ENCODE results near the gene MAP3K5. TPM values are rescaled to one million over a fixed set of nuclear protein-coding genes. Genes with fewer than 3 reads are reported as not detected.

The MAP3K5 gene
- total RNA-seq, 2 experiments from 2014 or later: 18.3 to 19.8 TPM

DNA sequence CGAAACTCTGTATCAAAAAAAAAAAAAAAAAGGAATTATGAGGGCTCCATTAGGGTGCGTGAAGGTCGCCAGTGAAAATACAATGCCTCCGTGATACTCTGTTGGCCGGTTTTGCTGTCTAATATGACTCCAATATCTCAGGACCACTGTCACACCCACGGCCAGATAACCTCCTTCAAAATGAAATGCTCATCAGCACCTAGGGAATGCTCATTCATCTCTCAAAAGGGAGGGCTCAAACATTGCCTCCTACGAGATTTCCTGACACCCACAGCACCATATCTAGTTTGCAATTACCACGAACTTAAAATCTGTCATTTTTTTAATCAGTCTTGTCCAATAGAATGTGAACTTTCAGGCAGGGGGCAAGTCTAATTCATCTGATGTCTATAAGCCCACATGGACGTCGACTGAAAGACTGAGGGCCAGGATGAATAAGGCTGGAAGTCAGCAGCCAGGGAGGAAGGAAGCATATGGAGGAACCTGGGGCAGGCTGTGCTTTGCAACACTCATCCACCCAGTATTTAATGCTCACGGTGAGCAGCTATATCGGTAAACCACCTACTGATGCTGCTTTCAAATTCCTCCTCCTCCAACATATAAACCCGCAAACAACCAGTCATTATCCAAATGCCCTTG lies 42.8 kb downstream of the MAP3K5 start:
- no peak overlapping the region for H3K27ac Mint-ChIP-seq
- H3K4me3 Mint-ChIP-seq: no peak overlapping the region
- H3K4me1 Mint-ChIP-seq: peaks cover 48% of the 10 kb centered on the region
- POLR2A ChIA-PET: no interaction called here
- DNase-seq (no peak), ATAC-seq (ENCODE audit: low read depth) (no peak)
- no peaks in the 10 kb centered on the region for H3K27me3 Mint-ChIP-seq
- H3K9me3 Mint-ChIP-seq: no peaks in the 10 kb centered on the region
- H3K36me3 Mint-ChIP-seq: peaks cover 13% of the 10 kb centered on the region

DNA sequence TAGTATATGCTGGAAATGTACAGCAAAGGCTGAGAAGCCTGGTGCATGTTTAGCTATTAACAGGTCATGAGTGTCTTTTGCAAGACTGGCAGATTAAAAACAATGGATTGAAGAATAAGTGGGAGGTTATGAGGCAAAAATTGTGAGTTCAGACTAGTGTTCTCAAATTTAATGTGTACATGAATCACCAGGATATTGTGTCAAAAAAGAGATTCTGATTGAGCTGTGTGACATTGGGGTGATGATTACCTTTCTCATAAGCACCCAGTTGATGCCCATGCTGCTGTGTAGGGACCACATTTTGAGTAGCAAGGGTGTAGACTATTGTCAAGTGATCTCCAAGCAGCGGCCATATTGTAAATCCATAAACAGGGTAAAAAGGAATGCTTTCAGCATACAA lies 44.8 kb downstream of the MAP3K5 start:
- ATAC-seq (ENCODE audit: low read depth) (no peak), DNase-seq (no peak)
- Mint-ChIP-seq H3K27me3 (peaks cover 3% of the 10 kb centered on the region), H3K4me3 (no peak overlapping the region), H3K4me1 (peaks cover 32% of the 10 kb centered on the region), H3K9me3 (no peaks in the 10 kb centered on the region), H3K27ac (no peak overlapping the region), H3K36me3 (peaks cover 13% of the 10 kb centered on the region)
- POLR2A ChIA-PET: interaction anchor here (1.2 kb wide), 1 partner anchor 9 kb away, joined by 3 read pairs; no protein-coding TSS in a partner anchor

DNA sequence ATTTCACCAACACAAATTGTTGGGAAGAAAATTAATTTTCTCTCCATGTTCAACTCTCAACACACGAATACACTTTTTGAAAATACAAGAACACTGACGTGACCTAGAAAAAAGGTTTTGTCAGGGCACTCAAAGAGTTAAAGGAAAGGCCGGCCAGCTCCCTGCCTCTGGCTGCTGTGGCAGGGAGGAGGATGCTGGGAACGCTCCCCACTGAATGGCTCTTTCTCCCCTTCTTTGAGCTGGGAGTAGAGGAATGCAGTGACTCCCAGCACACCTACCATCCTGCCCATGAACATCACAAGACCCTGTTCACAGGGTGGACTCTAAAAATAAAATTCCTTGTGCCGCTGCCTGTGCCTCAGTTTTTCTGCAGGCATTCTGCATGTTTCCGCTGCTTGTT lies 47.0 kb downstream of the MAP3K5 start:
- no peak overlapping the region for H3K27ac Mint-ChIP-seq
- H3K4me3 Mint-ChIP-seq: no peak overlapping the region
- peaks cover 14% of the 10 kb centered on the region for H3K4me1 Mint-ChIP-seq
- POLR2A ChIA-PET: interaction anchor here (0.9 kb wide), 1 partner anchor 47 kb away, joined by 4 read pairs; the partner anchor contains the start of gene MAP3K5
- ATAC-seq (ENCODE audit: low read depth) (no peak), DNase-seq (no peak)
- peaks cover 16% of the 10 kb centered on the region for H3K36me3 Mint-ChIP-seq
- H3K9me3 Mint-ChIP-seq: no peaks in the 10 kb centered on the region
- peaks cover 3% of the 10 kb centered on the region for H3K27me3 Mint-ChIP-seq

DNA sequence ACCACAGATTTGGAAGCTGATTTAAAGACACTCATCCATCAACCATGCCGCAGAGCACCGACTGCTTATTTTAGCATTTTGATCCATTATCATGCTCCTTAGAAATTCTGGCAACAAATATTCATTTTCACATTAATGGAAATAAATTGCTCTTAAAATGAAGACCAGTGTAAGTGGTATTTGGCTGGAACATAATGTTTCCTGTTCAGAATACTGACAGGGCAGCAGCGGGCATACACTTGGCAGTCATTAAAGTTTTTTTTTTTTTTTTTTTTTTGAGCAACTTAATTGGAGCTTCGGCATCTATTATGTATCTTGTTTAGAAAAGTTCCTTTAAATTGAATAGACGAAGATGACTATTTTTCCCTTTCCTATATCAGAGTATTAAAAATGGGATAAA lies 47.4 kb downstream of the MAP3K5 start:
- Mint-ChIP-seq H3K9me3 (no peaks in the 10 kb centered on the region), H3K27me3 (peaks cover 3% of the 10 kb centered on the region), H3K4me1 (peaks cover 12% of the 10 kb centered on the region), H3K36me3 (peaks cover 16% of the 10 kb centered on the region), H3K27ac (no peak overlapping the region), H3K4me3 (no peak overlapping the region)
- no peak for ATAC-seq (ENCODE audit: low read depth)
- POLR2A ChIA-PET: no interaction called here
- no peak for DNase-seq

DNA sequence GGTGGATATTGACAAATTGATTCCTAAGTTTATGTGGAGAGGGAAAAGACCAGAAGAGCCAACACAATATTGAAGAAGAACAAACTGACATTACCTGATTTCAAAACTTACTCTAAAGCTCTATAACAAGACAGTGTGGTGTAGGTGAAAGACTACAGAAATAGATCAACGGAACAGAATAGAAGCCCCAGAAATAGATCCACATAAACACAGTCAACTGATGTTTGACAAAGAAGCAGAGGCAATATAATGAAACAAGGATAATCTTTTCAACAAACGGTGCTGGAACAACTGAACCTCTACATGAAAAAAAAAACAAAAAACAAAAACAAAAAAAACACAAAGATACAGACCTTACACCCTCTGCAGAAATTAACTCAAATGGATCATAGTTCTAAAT lies 50.2 kb downstream of the MAP3K5 start:
- no peak for DNase-seq
- H3K9me3 Mint-ChIP-seq: no peaks in the 10 kb centered on the region
- peaks cover 15% of the 10 kb centered on the region for H3K4me1 Mint-ChIP-seq
- ATAC-seq (ENCODE audit: low read depth): no peak
- H3K27ac Mint-ChIP-seq: no peak overlapping the region
- peaks cover 9% of the 10 kb centered on the region for H3K36me3 Mint-ChIP-seq
- no peak overlapping the region for H3K4me3 Mint-ChIP-seq
- POLR2A ChIA-PET: no interaction called here
- H3K27me3 Mint-ChIP-seq: peaks cover 3% of the 10 kb centered on the region

DNA sequence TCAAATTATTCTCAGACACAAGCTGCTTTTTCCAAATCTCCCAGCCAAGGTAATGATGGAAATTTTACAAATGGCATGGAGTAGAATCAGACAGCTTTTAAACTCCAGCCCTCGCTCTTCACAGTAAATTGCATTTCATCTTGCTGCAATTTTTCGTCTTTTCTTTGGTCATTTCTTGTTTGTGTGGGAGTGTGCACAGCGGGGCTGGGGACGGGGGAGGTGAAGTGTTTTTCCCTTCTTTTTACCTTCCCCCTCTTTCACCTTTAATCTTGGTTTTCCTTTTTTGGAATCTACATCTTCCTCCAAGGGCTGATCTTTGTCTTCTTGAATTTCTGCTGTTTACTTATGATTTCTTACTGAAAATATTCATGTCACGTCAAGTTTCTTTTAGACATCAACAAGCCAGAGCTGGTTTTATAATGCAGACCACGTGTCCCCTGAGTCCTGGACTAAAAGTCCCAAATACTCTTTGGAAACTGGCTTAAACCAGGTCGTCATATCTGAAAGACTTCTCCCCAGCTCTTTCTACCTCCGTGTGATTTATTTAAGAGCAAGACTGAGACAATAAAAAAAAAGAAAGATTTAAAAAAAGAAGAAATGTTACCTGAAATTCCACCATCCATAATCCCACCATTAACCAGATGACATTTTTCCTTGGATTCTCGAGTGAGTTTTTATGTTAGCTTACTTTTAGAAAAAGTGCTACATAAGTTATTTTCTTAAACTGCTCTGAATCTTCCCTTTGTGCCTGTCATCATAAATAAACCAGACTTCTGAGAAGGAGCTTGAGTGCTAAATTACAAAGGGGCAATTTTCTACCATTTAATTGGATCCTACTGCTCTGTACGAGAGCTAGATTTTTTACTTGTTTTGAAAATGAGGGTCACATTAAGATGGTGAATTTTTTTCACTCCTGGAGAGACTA lies 52.0 kb downstream of the MAP3K5 start:
- Mint-ChIP-seq H3K4me3 (no peak overlapping the region), H3K36me3 (peaks cover 5% of the 10 kb centered on the region), H3K9me3 (no peaks in the 10 kb centered on the region), H3K4me1 (peaks cover 14% of the 10 kb centered on the region), H3K27ac (no peak overlapping the region), H3K27me3 (peaks cover 3% of the 10 kb centered on the region)
- POLR2A ChIA-PET: interaction anchor here (1.2 to 1.5 kb wide), 2 partner anchors 11 to 52 kb away, joined by 4 read pairs; partner anchors contain the start of gene MAP3K5
- no peak for ATAC-seq (ENCODE audit: low read depth)
- DNase-seq: no peak

DNA sequence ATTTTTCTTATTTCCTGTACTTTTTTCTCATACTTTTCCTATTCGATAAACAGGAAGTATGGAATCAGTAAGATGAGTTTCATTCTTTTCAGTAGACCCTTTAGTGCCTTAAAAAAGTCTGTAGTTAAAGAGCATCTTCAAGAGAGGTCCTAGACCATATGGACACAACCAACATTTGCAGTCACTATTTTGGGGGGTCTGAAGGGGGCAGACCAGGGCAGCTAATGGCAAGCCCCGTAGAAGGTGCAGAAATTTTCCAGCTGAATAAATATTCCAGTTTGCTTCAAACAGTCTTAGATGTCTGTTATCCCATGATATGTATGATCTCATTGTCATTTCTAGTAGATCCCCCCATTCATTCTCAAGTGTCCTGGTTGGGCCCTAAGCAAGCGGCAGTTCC lies 52.8 kb downstream of the MAP3K5 start:
- POLR2A ChIA-PET: interaction anchor here (0.6 to 1.5 kb wide), 4 partner anchors 11 to 53 kb away, joined by 4 to 5 read pairs (median 4); partner anchors contain the start of gene MAP3K5
- peaks cover 14% of the 10 kb centered on the region for H3K4me1 Mint-ChIP-seq
- no peak overlapping the region for H3K4me3 Mint-ChIP-seq

DNA sequence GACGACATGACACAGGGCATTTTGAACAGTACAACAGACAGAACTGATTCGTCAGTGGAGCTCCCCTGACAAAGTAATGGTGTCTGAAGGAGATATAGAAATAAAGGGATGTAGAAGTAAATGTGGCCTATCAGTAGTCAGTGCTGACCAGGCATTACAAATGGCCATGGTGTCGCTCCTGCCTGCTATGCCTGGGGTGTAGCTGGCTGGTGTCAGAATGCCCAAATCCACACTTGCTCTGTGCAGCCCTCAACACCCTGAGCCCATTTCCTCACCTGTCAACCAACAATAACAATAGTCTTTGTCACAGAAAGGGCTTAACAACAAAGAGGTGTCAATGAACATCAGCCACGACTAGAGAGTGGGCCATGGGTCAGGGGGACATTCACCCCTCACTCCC lies 53.2 kb downstream of the MAP3K5 start:
- Mint-ChIP-seq H3K4me3 (no peak overlapping the region), H3K4me1 (peaks cover 14% of the 10 kb centered on the region), H3K9me3 (no peaks in the 10 kb centered on the region), H3K36me3 (peaks cover 5% of the 10 kb centered on the region), H3K27ac (no peak overlapping the region), H3K27me3 (peaks cover 3% of the 10 kb centered on the region)
- DNase-seq (no peak), ATAC-seq (ENCODE audit: low read depth) (no peak)
- POLR2A ChIA-PET: interaction anchor here (0.6 to 1.5 kb wide), 4 partner anchors 9 to 53 kb away, joined by 3 to 5 read pairs (median 4); partner anchors contain the start of gene MAP3K5

More for the DNA sequence above, 52.8 kb downstream of the MAP3K5 start:
- peaks cover 5% of the 10 kb centered on the region for H3K36me3 Mint-ChIP-seq
- no peak for DNase-seq
- no peak for ATAC-seq (ENCODE audit: low read depth)
- no peaks in the 10 kb centered on the region for H3K9me3 Mint-ChIP-seq
- H3K27me3 Mint-ChIP-seq: peaks cover 3% of the 10 kb centered on the region
- no peak overlapping the region for H3K27ac Mint-ChIP-seq

DNA sequence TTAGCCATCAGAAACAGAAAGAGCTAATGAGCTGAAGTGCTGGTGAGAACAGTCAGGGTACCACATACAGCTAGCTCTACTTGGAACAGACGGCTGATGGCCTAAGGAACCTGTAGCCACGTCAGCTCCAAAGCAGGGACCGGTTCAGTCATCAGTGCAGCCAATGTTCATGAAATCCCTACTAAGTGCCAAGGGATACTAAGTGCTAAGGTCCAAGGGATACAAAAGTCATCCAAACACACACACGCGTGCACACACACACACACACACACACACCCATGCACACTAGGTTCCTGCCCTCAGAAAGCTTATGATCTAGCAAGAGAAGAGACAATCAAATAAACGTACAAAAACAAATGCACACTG lies 53.6 kb downstream of the MAP3K5 start:
- Mint-ChIP-seq H3K4me1 (peaks cover 12% of the 10 kb centered on the region), H3K9me3 (no peaks in the 10 kb centered on the region), H3K4me3 (no peak overlapping the region), H3K27ac (no peak overlapping the region), H3K27me3 (peaks cover 3% of the 10 kb centered on the region), H3K36me3 (peaks cover 5% of the 10 kb centered on the region)
- ATAC-seq (ENCODE audit: low read depth): no peak
- POLR2A ChIA-PET: interaction anchor here (1.0 to 1.5 kb wide), 3 partner anchors 9 to 54 kb away, joined by 3 to 5 read pairs (median 4); partner anchors contain the start of gene MAP3K5
- DNase-seq: no peak

DNA sequence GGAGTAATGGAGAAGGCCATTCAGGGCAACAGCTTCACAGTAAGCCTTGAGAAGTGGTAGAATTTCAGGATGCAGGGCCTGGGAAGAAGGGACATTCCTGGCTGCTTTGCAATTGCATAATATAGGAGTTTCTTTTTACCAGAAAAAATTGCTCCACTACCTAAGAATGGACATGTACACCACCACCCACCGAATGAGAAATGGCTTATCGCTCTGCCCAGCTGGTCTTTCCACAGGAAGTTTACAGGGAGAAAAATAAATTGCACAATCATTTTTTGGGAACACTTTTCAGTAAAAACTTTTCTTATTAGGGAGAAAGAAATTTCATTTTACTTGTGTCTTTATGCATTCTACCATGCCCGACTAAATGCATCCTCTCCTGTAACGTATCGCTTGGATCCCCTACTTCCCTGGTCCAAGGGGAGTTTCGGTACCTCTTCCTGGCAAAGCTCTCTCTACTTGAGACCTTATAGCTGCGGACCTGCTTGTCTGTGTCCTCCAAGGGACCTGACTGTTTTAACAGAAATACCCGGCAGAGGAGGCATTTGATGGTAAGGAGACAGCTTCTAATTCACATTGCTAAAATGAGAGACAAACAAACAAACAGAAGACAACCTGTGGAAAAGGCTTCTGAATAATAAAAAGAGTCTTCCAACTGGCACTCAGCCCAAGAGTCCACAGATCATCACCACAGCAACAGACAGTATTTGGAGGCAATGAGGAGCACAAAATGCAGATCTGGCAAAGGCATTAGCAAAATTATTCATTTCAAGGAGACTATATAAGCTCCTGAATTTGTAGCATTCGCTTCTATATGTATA lies 54.2 kb downstream of the MAP3K5 start:
- no peak overlapping the region for H3K4me3 Mint-ChIP-seq
- POLR2A ChIA-PET: interaction anchor here (1.0 to 1.5 kb wide), 2 partner anchors 10 to 54 kb away, joined by 3 to 5 read pairs; partner anchors contain the start of gene MAP3K5
- no peaks in the 10 kb centered on the region for H3K9me3 Mint-ChIP-seq
- H3K27me3 Mint-ChIP-seq: peaks cover 3% of the 10 kb centered on the region
- peaks cover 12% of the 10 kb centered on the region for H3K4me1 Mint-ChIP-seq
- peaks cover 5% of the 10 kb centered on the region for H3K36me3 Mint-ChIP-seq
- DNase-seq (no peak), ATAC-seq (ENCODE audit: low read depth) (no peak)
- H3K27ac Mint-ChIP-seq: no peak overlapping the region

DNA sequence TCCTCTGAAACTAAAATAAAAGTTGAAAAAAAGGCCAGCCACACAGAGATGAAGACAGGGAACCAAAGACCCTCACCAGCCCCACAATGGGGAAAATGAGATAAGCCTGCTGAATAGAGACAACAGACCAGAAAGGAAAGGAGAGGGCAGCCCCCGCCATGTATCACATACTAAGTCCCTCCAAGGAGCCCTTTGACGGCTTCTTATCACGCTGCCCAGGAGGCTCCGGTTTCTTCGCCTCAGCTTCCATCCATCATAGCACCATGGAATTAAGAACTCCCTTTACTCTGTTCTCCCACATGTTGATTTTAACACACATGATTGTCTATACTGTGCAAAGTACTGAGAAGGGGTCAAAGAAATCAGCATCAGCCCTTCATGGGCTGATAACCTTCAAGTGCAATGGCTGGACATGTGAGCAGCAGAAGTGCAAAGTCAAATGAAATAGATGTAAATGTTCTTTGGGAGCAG lies 54.9 kb downstream of the MAP3K5 start:
- no peak for ATAC-seq (ENCODE audit: low read depth)
- DNase-seq: no peak
- POLR2A ChIA-PET: no interaction called here
- Mint-ChIP-seq H3K4me1 (peaks cover 12% of the 10 kb centered on the region), H3K27ac (no peak overlapping the region), H3K27me3 (no peaks in the 10 kb centered on the region), H3K4me3 (no peak overlapping the region), H3K36me3 (peaks cover 5% of the 10 kb centered on the region), H3K9me3 (no peaks in the 10 kb centered on the region)

DNA sequence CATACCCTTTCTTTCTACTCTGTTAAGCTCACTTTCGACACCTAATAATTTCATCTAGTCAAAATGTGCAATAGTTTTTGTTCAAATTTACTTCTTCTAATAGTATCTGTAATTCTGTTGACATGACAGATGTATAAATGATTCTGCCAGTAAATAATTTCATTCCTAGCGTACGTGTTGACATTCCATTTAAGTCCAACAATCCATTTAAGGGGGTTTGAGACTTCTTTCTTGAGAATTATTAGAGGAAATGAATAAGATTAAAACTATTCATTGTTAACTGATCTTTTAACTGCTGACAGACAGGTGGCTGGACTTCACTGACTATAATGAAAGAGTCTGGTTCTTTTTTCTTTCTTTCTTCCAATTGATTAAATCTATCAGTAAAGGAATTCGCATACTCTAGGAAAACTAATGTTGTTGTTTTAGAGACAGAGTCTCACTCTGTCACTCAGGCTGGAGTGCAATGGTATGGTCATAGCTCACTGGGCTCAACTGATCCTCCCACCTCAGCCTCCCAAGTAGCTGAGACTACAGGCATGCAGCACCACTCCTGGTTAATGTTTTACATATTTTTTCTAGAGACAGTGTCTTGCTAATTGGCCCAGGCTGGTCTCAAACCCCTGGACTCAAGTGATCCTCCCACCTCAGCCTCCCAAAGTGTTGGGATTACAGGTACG lies 55.9 kb downstream of the MAP3K5 start:
- POLR2A ChIA-PET: no interaction called here
- H3K4me1 Mint-ChIP-seq: peaks cover 12% of the 10 kb centered on the region
- peak overlapping the region; percentile 14 for H3K27ac Mint-ChIP-seq
- no peaks in the 10 kb centered on the region for H3K27me3 Mint-ChIP-seq
- no peak overlapping the region for H3K4me3 Mint-ChIP-seq
- ATAC-seq (ENCODE audit: low read depth) (no peak), DNase-seq (no peak)
- peaks cover 4% of the 10 kb centered on the region for H3K36me3 Mint-ChIP-seq
- H3K9me3 Mint-ChIP-seq: no peaks in the 10 kb centered on the region
